ENCODE data around the gene SCP2.
"Not testable (repeated sequence)": the region's sequence is repeated elsewhere in the genome, so short reads cannot be mapped to it uniquely, and the experiment has no call there.

Gene SCP2

GRCh38 chr1:52970149-52970548, 43.1 kb downstream of the SCP2 start:
- no peak for TF ChIP-seq GATA1 (IDR thresholded peaks at IDR 0.05; ENCODE audit: low read depth, low read length)
- TF ChIP-seq POLR2A (IDR thresholded peaks at IDR 0.05; ENCODE audit: low read length), result no peak
- peak; percentile 18 to 35 for DNase-seq

- no peak for TF ChIP-seq GATA1 (IDR thresholded peaks at IDR 0.05; ENCODE audit: low read depth, low read length)
- TF ChIP-seq POLR2A (IDR thresholded peaks at IDR 0.05; ENCODE audit: low read length), result no peak
These were observed 46.8 kb downstream of the SCP2 start for GRCh38 chr1:52973841-52974240.

GRCh38 chr1:52976183-52977035, 49.3 kb downstream of the SCP2 start:
- TF ChIP-seq POLR2A (IDR thresholded peaks at IDR 0.05; ENCODE audit: low read length), result no peak
- no peak for TF ChIP-seq GATA1 (IDR thresholded peaks at IDR 0.05; ENCODE audit: low read depth, low read length)
- DNase-seq, result no peak

More at GRCh38 chr1:52973841-52974240, 46.8 kb downstream of the SCP2 start:
- no peak for DNase-seq

GRCh38 chr1:52978045-52978444, 51.0 kb downstream of the SCP2 start:
- no peak for DNase-seq
- no peak for TF ChIP-seq GATA1 (IDR thresholded peaks at IDR 0.05; ENCODE audit: low read depth, low read length)
- no peak for TF ChIP-seq POLR2A (IDR thresholded peaks at IDR 0.05; ENCODE audit: low read length)

- not testable (repeated sequence) for DNase-seq
These were observed 65.7 kb downstream of the SCP2 start for GRCh38 chr1:52992733-52993132.

- TF ChIP-seq GATA1 (IDR thresholded peaks at IDR 0.05; ENCODE audit: low read depth, low read length), result no peak
- no peak for TF ChIP-seq POLR2A (IDR thresholded peaks at IDR 0.05; ENCODE audit: low read length)
- no peak for DNase-seq
These were observed 67.6 kb downstream of the SCP2 start for GRCh38 chr1:52994656-52995055.

GRCh38 chr1:52996653-52997052, 69.6 kb downstream of the SCP2 start:
- TF ChIP-seq GATA1 (IDR thresholded peaks at IDR 0.05; ENCODE audit: low read depth, low read length) (no peak), POLR2A (IDR thresholded peaks at IDR 0.05; ENCODE audit: low read length) (no peak)

GRCh38 chr1:53001128-53001527, 74.1 kb downstream of the SCP2 start:
- no peak for DNase-seq
- no peak for TF ChIP-seq GATA1 (IDR thresholded peaks at IDR 0.05; ENCODE audit: low read depth, low read length)
- no peak for TF ChIP-seq POLR2A (IDR thresholded peaks at IDR 0.05; ENCODE audit: low read length)

More at GRCh38 chr1:52996653-52997052, 69.6 kb downstream of the SCP2 start:
- no peak for DNase-seq

GRCh38 chr1:53006612-53007011, 79.5 kb downstream of the SCP2 start:
- DNase-seq, result not testable (repeated sequence)

- DNase-seq, result not testable (repeated sequence)
These were observed 83.2 kb downstream of the SCP2 start for GRCh38 chr1:53010247-53010646.

- TF ChIP-seq POLR2A (IDR thresholded peaks at IDR 0.05; ENCODE audit: low read length) (no peak), GATA1 (IDR thresholded peaks at IDR 0.05; ENCODE audit: low read depth, low read length) (no peak)
- peak in 1 of 2 experiments; percentile 34 for DNase-seq
These were observed 84.1 kb downstream of the SCP2 start for GRCh38 chr1:53011175-53011574.

- TF ChIP-seq GATA1 (IDR thresholded peaks at IDR 0.05; ENCODE audit: low read depth, low read length) (no peak), POLR2A (IDR thresholded peaks at IDR 0.05; ENCODE audit: low read length) (peak; percentile 51)
- DNase-seq, result peak; percentile 87 to 90
These were observed 87.9 kb downstream of the SCP2 start for GRCh38 chr1:53014791-53015507.

GRCh38 chr1:53015508-53015860, 88.4 kb downstream of the SCP2 start:
- TF ChIP-seq POLR2A (IDR thresholded peaks at IDR 0.05; ENCODE audit: low read length), result no peak
- TF ChIP-seq GATA1 (IDR thresholded peaks at IDR 0.05; ENCODE audit: low read depth, low read length), result no peak
- no peak for DNase-seq

- no peak for DNase-seq
- TF ChIP-seq POLR2A (IDR thresholded peaks at IDR 0.05; ENCODE audit: low read length), result no peak
- no peak for TF ChIP-seq GATA1 (IDR thresholded peaks at IDR 0.05; ENCODE audit: low read depth, low read length)
These were observed 89.6 kb downstream of the SCP2 start for GRCh38 chr1:53016705-53017104.

- DNase-seq, result no peak
- TF ChIP-seq POLR2A (IDR thresholded peaks at IDR 0.05; ENCODE audit: low read length), result no peak
- no peak for TF ChIP-seq GATA1 (IDR thresholded peaks at IDR 0.05; ENCODE audit: low read depth, low read length)
These were observed 93.5 kb downstream of the SCP2 start for GRCh38 chr1:53020588-53020987.
